Measurements from ENCODE around the gene EML4.
A peak's percentile ranks its signal among the peaks of the same experiment; 100 is the strongest.
"Not testable (repeated sequence)": the region's sequence is repeated elsewhere in the genome, so short reads cannot be mapped to it uniquely, and the experiment has no call there.

Gene EML4

GRCh38 chr2:42169100-42169873 lies at the start of gene EML4:
Gene EML4 (plus strand): TSS chr2:42169353. CDS start chr2:42169612, 259 bp downstream.
- H3K27me3 Mint-ChIP-seq: no peaks in the 10 kb centered on the region
- peak; percentile 96 for ATAC-seq
- peaks cover 8% of the 10 kb centered on the region for H3K36me3 Mint-ChIP-seq
- no peak within 1 kb of the TSS for H3K27ac Mint-ChIP-seq
- H3K4me3 Mint-ChIP-seq: peak within 1 kb of the TSS; percentile 15
- H3K4me1 Mint-ChIP-seq: peaks cover 39% of the 10 kb centered on the region
- H3K9me3 Mint-ChIP-seq: no peaks in the 10 kb centered on the region

- Mint-ChIP-seq H3K27me3 (no peaks in the 10 kb centered on the region), H3K4me3 (no peak overlapping the region), H3K27ac (peak overlapping the region; percentile 4), H3K4me1 (peaks cover 64% of the 10 kb centered on the region), H3K9me3 (peaks cover 3% of the 10 kb centered on the region), H3K36me3 (peaks cover 5% of the 10 kb centered on the region)
- no peak for ATAC-seq
Observed at GRCh38 chr2:42123426-42123825, 45.7 kb upstream of the EML4 start.

GRCh38 chr2:42124011-42124785 lies 45.0 kb upstream of the EML4 start:
- Mint-ChIP-seq H3K9me3 (peaks cover 3% of the 10 kb centered on the region), H3K4me1 (peaks cover 65% of the 10 kb centered on the region), H3K27me3 (no peaks in the 10 kb centered on the region), H3K36me3 (peaks cover 5% of the 10 kb centered on the region), H3K27ac (peak overlapping the region; percentile 4), H3K4me3 (no peak overlapping the region)
- ATAC-seq: peak; percentile 79

- H3K4me3 Mint-ChIP-seq: no peak overlapping the region
- no peaks in the 10 kb centered on the region for H3K27me3 Mint-ChIP-seq
- H3K4me1 Mint-ChIP-seq: peaks cover 81% of the 10 kb centered on the region
- peak overlapping the region; percentile 69 for H3K27ac Mint-ChIP-seq
- H3K9me3 Mint-ChIP-seq: peaks cover 3% of the 10 kb centered on the region
- H3K36me3 Mint-ChIP-seq: peaks cover 5% of the 10 kb centered on the region
- ATAC-seq: no peak
Observed at GRCh38 chr2:42125841-42126594, 43.1 kb upstream of the EML4 start.

- H3K9me3 Mint-ChIP-seq, ATAC-seq, H3K27me3 Mint-ChIP-seq, H3K36me3 Mint-ChIP-seq: not testable (repeated sequence)
- Mint-ChIP-seq H3K27ac (peak overlapping the region; percentile 69), H3K4me1 (peaks cover 74% of the 10 kb centered on the region), H3K4me3 (peak overlapping the region; percentile 19)
Observed at GRCh38 chr2:42126873-42127272, 42.3 kb upstream of the EML4 start.

- peak overlapping the region; percentile 69 for H3K27ac Mint-ChIP-seq
- no peaks in the 10 kb centered on the region for H3K27me3 Mint-ChIP-seq
- H3K4me3 Mint-ChIP-seq: peak overlapping the region; percentile 19
- ATAC-seq: peak; percentile 88
- no peaks in the 10 kb centered on the region for H3K9me3 Mint-ChIP-seq
- H3K36me3 Mint-ChIP-seq: no peaks in the 10 kb centered on the region
- H3K4me1 Mint-ChIP-seq: peaks cover 80% of the 10 kb centered on the region
Observed at GRCh38 chr2:42127425-42128424, 41.4 kb upstream of the EML4 start.

GRCh38 chr2:42128721-42129486 lies 40.2 kb upstream of the EML4 start:
- no peaks in the 10 kb centered on the region for H3K9me3 Mint-ChIP-seq
- H3K36me3 Mint-ChIP-seq: no peaks in the 10 kb centered on the region

GRCh38 chr2:42129487-42129852 lies 39.7 kb upstream of the EML4 start:
- Mint-ChIP-seq H3K9me3 (no peaks in the 10 kb centered on the region), H3K27ac (peak overlapping the region; percentile 69), H3K36me3 (no peaks in the 10 kb centered on the region), H3K27me3 (no peaks in the 10 kb centered on the region), H3K4me3 (no peak overlapping the region), H3K4me1 (peaks cover 78% of the 10 kb centered on the region)
- ATAC-seq: no peak

More at GRCh38 chr2:42128721-42129486, 40.2 kb upstream of the EML4 start:
- no peak for ATAC-seq
- H3K4me3 Mint-ChIP-seq: peak overlapping the region; percentile 42
- H3K27me3 Mint-ChIP-seq: no peaks in the 10 kb centered on the region
- H3K4me1 Mint-ChIP-seq: peaks cover 81% of the 10 kb centered on the region
- peak overlapping the region; percentile 69 for H3K27ac Mint-ChIP-seq

- no peak for ATAC-seq
- peaks cover 76% of the 10 kb centered on the region for H3K4me1 Mint-ChIP-seq
- H3K4me3 Mint-ChIP-seq: no peak overlapping the region
- H3K9me3 Mint-ChIP-seq: no peaks in the 10 kb centered on the region
- peak overlapping the region; percentile 69 for H3K27ac Mint-ChIP-seq
- H3K27me3 Mint-ChIP-seq: no peaks in the 10 kb centered on the region
- no peaks in the 10 kb centered on the region for H3K36me3 Mint-ChIP-seq
Observed at GRCh38 chr2:42129947-42130346, 39.2 kb upstream of the EML4 start.

- not testable (repeated sequence) for H3K36me3 Mint-ChIP-seq, H3K4me3 Mint-ChIP-seq, H3K27me3 Mint-ChIP-seq, H3K9me3 Mint-ChIP-seq, ATAC-seq
- Mint-ChIP-seq H3K27ac (peak overlapping the region; percentile 69), H3K4me1 (peaks cover 80% of the 10 kb centered on the region)
Observed at GRCh38 chr2:42130858-42131257, 38.3 kb upstream of the EML4 start.

- Mint-ChIP-seq H3K9me3 (no peaks in the 10 kb centered on the region), H3K27me3 (no peaks in the 10 kb centered on the region), H3K4me3 (peak overlapping the region; percentile 66), H3K27ac (peak overlapping the region; percentile 91), H3K36me3 (no peaks in the 10 kb centered on the region), H3K4me1 (peaks cover 78% of the 10 kb centered on the region)
- no peak for ATAC-seq
Observed at GRCh38 chr2:42132191-42132965, 36.8 kb upstream of the EML4 start.

GRCh38 chr2:42132966-42133641 lies 36.0 kb upstream of the EML4 start:
- Mint-ChIP-seq H3K27me3 (no peaks in the 10 kb centered on the region), H3K36me3 (no peaks in the 10 kb centered on the region), H3K4me1 (peaks cover 74% of the 10 kb centered on the region), H3K4me3 (peak overlapping the region; percentile 66), H3K9me3 (no peaks in the 10 kb centered on the region), H3K27ac (peak overlapping the region; percentile 91)
- peak; percentile 96 for ATAC-seq

- no peaks in the 10 kb centered on the region for H3K36me3 Mint-ChIP-seq
- H3K27ac Mint-ChIP-seq: peak overlapping the region; percentile 91
- no peaks in the 10 kb centered on the region for H3K9me3 Mint-ChIP-seq
- H3K27me3 Mint-ChIP-seq: no peaks in the 10 kb centered on the region
- no peak for ATAC-seq
- H3K4me3 Mint-ChIP-seq: peak overlapping the region; percentile 66
- peaks cover 67% of the 10 kb centered on the region for H3K4me1 Mint-ChIP-seq
Observed at GRCh38 chr2:42133771-42134195, 35.4 kb upstream of the EML4 start.

Data from stimulated activated memory B cell treated with anti-CD40 and anti-IgM and Interleukin-4, amounts not matched to agents 10 μg/mL and 1 μg/mL and 100 μg/mL, for 72 hours (primary cell).